ENCODE results near the gene BPIFA2.
"Not testable (repeated sequence)": the region's sequence is repeated elsewhere in the genome, so short reads cannot be mapped to it uniquely, and the experiment has no call there.

BPIFA2 gene

DNA sequence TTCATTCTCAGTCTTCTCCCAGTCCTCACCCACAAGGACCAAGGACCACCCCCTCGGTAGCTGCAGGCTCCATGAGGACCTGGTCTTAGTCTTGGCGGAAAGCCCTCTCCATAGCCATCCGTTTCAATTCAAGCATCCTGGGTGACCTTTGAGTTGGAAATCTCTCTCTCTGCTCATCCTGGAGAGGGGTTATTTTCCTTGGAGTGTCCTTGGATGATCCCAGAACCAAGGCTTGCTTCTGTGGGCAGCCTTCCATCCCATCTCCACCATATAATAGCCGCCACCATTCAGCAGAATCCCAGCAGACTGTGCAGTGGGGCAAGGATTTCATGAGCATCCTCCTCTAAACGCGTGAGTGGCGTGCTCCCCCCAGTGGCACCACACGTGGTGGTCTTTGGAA, at the start of gene BPIFA2:
BPIFA2 (plus strand) TSS at position 301 of the 400 bp plus-strand sequence. CDS start 987 bp downstream, outside the sequence.
- DNase-seq (ENCODE audit: low read depth in 2 of 3, low spot score in 2 of 3): no peak

DNA sequence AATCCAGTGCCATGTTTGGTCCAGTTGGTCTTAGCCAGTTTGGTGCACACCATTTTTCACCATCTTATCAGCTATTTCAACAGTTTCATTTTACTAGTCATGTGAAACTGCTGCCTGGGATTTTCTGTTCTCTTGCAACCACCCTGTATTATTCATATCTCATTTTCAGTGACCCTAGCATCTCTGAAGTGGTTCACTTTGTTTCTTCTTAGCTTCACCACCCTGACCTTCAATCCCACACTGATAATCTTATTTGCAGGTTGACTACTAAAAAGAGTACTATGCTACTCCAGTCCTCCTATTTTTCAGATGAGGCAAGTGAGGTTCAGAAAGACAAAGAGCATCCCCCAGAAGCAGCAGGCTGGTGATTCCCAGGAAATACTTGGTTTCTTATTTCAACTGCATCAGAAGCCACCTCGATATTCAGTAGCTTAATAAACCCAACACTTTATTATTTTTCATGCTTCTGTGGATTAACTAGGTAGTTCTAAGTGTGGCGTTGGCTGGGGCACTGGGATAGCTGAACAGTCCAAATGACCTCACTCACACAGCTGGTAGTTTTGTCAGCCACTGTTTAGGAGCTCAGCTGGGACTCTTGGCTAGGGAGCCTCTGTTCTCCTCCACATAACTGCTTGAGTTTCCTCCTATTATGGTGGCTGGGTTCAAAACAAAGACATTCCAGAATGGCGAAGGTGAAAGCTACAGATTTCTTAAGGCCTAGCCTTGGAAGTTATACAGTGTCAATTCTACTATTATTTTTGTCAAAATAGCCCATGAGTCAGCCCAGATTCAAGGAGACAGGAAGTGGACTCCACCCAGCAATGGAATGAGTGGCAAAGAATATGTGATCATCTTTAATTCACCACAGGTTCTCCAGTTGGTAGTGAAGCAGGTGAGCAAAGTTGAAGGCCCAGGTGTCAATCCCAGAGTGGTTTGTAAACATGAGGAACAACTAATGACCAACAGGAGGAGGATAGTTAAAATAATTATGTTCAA, 47.9 kb upstream of the BPIFA2 start:
- DNase-seq (ENCODE audit: low read depth in 2 of 3, low spot score in 2 of 3): no peak

DNA sequence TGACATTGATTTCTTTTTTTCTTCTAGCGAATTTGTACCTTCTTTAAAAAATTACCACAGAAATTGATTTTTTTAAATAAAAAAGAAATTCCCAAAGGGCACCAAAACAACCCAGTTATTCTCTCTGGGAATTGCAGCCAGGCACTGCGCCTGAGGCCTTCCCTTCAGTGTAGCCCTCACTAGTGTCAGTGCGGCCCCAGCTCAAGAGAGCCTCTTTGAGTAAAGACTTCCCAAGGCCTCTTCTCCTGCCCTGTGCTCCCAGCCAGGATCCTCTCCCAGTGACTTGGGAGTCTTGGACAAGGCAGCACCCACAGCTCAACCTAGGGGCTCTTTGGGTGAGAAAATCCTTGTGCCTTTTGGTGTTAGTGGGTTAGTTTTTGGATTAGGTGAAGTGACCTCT, 47.0 kb upstream of the BPIFA2 start:
- DNase-seq (ENCODE audit: low read depth in 2 of 3, low spot score in 2 of 3): no peak

GRCh38 chr20:33122297-33122696, 45.7 kb upstream of the BPIFA2 start:
- DNase-seq (ENCODE audit: low read depth in 2 of 3, low spot score in 2 of 3): not testable (repeated sequence)

DNA sequence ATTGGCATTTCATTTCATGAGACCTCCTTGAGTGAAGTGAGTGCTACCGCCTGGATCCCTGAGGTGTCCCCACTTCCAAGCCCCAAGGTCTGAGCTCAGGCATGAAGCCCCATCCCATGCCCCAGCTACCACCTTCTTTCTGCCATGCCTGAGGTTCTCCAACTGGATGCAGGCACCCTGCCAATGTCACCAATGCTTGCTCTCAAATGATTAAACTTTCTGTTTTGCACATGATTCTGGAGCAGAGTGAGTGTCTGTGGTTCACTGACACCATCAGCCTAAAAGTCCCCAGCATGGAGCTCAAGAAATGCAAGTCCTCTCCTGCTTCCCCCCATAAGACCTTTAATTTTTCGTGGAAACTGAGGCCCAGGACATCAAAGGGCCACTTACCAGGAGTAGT, 43.7 kb upstream of the BPIFA2 start:
- DNase-seq (ENCODE audit: low read depth in 2 of 3, low spot score in 2 of 3): no peak

- no peak for DNase-seq (ENCODE audit: low read depth in 2 of 3, low spot score in 2 of 3)
Measured at GRCh38 chr20:33124994-33125393, 43.0 kb upstream of the BPIFA2 start.

DNA sequence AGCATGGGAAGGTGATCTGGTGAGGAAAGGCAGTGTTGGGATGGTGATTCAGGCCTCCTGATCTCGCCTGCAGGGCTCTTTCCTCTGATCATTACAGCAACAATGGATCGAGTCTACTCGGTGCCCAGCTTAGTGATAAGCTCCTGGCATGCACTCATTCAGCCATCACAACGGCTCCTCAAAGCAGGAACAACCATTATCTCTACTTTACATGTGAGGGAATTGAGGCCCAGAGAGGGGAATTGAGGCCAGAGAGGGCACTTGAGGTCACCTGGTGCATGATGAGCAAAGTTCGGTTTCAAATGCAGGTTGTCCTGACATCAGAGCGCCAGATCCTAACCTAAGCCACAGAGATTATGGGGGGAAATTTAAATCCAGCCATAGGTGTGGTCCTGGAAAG, 42.0 kb upstream of the BPIFA2 start:
- DNase-seq (ENCODE audit: low read depth in 2 of 3, low spot score in 2 of 3): no peak

GRCh38 chr20:33127422-33128097, 40.4 kb upstream of the BPIFA2 start:
- DNase-seq (ENCODE audit: low read depth in 2 of 3, low spot score in 2 of 3): no peak

- DNase-seq (ENCODE audit: low read depth in 2 of 3, low spot score in 2 of 3): no peak
Measured at GRCh38 chr20:33130568-33131061, 37.3 kb upstream of the BPIFA2 start.

GRCh38 chr20:33131949-33132473, 35.9 kb upstream of the BPIFA2 start:
- no peak for DNase-seq (ENCODE audit: low read depth in 2 of 3, low spot score in 2 of 3)

- no peak for DNase-seq (ENCODE audit: low read depth in 2 of 3, low spot score in 2 of 3)
Measured at GRCh38 chr20:33132513-33133372, 35.2 kb upstream of the BPIFA2 start.

DNA sequence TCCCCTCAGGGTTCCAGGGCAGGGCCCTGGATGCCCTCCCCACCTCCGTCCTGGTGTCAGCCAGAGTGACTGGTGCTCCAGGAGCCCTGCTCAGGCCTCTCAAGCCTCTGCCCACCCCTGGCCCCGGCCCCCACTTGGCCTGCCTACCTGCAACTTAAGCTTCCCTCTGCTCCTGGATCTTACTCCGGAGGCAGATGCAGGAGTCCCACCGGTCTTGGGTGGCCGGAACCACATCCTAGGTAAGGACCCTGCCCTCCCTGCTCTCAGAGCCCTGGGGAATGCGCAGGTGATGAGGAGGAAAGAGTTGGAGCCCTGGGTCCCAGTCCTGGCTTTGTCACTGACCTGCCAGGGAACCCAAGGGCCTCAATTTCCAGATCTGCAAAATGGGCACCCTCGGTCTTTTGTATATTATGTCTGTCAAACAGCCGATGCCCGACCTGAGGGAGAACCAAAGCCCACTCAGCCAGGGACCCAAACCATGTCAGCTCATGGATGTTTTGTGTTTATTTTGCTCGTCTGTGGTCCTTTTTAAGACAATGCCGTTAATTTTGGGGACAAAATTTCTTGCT, 34.5 kb upstream of the BPIFA2 start:
- no peak for DNase-seq (ENCODE audit: low read depth in 2 of 3, low spot score in 2 of 3)

DNA sequence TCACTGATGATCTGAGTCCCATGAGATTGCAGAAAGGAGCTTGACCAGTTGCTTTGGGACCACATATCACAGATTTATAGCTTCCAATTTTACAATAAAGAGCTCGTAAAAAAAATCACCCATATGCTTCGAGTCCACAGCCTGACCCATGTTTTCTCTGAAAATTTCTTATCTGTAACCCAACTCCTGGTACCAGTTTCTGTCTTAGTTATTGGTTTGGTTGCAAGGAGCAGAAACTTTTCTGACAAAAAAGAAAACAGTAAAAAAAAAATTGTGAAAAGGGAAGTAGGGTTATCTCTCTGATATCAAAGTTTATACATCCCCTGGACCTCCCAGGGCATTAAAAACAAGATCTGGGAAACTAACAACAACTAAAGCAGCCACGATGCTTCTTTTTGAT, 30.8 kb upstream of the BPIFA2 start:
- DNase-seq (ENCODE audit: low read depth in 2 of 3, low spot score in 2 of 3): no peak

DNA sequence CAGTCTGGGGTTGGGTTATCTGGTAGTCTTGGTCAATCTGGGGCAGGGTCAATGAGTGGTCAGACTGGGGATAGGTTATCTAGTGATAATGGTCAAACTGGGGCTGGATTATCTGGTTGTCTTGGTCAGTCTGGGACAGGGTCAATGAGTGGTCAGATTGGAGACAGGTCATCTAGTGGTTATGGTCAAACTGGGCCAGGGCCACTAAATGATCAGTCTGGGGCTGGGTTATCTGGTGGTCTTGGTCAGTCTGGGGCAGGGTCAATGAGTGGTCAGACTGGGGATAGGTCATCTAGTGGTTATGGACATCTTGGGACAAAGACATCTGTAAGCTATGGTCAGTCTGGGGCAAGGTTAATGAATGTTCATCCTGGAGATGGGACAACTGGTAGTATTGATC, 28.5 kb upstream of the BPIFA2 start:
- DNase-seq (ENCODE audit: low read depth in 2 of 3, low spot score in 2 of 3): no peak

GRCh38 chr20:33145521-33145920, 22.4 kb upstream of the BPIFA2 start:
- DNase-seq (ENCODE audit: low read depth in 2 of 3, low spot score in 2 of 3): no peak

DNA sequence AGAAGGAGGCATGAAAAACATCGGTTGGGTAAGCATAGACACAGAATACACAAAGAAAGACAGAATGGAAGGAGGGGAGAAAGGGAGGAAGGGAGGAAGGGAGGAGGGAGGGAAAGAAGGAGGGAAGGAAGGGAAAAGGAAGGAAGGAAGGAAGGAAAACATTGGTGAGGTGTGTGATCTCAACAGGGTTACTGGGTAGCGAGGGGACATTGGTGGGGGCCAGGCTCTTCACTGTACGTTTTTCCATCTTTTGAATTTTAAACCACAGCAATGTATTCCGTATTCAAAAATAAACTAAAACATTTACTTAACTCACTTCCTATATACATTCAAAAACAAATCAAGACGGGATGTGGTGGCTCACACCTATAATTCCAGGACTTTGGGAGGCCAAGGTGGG, 20.7 kb upstream of the BPIFA2 start:
- DNase-seq (ENCODE audit: low read depth in 2 of 3, low spot score in 2 of 3): no peak

GRCh38 chr20:33148040-33148439, 19.9 kb upstream of the BPIFA2 start:
- DNase-seq (ENCODE audit: low read depth in 2 of 3, low spot score in 2 of 3): no peak

GRCh38 chr20:33154252-33154651, 13.7 kb upstream of the BPIFA2 start:
- DNase-seq (ENCODE audit: low read depth in 2 of 3, low spot score in 2 of 3): no peak

- DNase-seq (ENCODE audit: low read depth in 2 of 3, low spot score in 2 of 3): no peak
Measured at GRCh38 chr20:33158637-33159385, 9.1 kb upstream of the BPIFA2 start.

GRCh38 chr20:33159713-33160112, 8.2 kb upstream of the BPIFA2 start:
- no peak for DNase-seq (ENCODE audit: low read depth in 2 of 3, low spot score in 2 of 3)
